Brain pericyte (primary cell): ENCODE data around the gene BRAT1.

Experiments used
- DNase-seq: peaks from one replicate; pipeline ENCODE4 v3.0.0-alpha.2; 2012; ENCODE audit warnings: low read depth, low spot score

BRAT1 gene

DNA sequence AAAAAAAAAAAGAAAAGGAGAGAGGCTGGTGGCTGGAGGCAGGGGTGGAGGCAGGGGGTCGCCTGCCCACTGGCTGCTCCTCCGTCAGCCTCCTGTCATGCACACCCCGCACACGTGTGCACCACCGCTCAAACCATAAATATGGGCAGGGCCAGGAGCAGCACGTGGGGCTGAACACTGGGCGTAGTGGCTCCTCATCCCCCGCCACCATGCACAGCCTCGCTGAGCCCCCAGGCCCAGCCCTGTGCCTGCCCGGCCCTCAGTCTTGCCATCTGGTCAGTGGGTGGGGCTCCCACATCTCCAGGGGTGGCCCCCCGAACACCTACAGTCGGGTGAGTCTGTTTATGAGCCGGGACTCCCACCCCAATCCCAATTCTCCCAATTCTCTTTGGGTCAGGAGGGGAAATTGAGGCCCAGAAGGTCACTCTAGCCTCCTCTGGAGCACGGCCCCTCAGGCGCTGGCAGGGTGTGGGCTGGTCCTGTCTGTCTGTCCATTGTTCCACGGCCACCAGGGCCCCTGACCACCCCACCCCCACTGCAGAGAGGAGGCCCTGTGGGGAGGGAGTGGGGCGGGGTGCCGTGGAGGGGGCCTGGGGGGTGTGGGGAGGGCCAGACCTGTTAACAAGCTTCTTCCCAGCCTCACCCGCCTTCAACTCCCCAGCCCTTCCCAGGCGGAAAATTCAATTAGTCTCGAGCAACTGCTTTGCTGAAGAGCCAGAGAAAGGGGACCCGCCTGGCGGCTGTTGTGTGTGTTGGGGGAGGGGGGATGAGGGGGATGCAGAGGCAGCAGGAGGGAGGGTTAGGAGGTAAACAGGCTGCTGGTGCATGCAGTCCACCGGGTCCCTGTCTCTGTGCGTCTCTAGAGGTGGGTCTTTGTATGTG is 59.7 kb downstream of the BRAT1 start:
- DNase-seq: no peak

DNA sequence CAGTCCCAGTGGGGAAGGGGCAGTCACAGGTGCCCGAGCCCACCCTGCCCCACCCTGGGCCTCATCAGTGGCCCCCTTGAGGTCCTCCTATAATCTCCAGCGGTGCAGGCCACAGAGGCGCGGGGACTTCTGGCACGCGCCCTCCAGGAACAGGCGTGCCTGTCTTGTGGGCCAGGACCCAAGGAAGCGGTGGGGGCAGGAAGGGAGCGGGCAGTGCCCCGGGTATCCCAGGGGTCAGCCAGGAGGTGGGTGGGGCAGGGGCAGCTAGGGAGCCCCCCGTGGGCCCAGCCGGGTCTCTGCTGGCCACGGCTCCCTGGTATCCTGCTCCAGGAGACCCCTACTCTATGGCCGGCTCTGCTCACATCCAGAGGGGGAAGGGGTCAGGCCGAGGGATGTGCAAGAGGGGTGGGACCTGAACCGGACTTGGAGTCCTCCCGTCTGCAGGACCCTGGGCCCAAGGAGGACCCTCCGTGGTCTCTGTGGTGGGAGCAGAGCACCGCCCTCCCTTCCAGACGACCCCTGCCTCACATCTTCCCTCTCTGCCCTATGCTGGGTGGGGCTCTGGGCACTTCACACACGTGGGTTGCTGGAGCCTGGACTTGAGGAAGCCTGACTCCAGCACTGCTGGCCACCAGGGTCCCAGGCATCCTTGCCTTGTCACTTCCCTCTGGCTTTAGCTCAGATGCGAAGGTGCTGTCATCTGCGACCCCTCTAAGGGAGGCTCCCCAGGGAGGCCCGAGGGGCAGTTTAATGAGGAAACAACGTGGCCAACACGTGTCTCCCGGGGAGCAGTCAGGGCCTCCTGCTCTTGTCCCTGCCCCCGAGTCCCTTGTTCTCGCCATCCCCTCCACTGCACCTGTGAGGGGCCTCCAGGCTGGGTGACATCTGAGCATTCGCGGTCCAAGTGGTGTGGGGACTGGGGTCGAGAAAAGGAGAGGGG is 60.9 kb downstream of the BRAT1 start:
- no peak for DNase-seq

DNA sequence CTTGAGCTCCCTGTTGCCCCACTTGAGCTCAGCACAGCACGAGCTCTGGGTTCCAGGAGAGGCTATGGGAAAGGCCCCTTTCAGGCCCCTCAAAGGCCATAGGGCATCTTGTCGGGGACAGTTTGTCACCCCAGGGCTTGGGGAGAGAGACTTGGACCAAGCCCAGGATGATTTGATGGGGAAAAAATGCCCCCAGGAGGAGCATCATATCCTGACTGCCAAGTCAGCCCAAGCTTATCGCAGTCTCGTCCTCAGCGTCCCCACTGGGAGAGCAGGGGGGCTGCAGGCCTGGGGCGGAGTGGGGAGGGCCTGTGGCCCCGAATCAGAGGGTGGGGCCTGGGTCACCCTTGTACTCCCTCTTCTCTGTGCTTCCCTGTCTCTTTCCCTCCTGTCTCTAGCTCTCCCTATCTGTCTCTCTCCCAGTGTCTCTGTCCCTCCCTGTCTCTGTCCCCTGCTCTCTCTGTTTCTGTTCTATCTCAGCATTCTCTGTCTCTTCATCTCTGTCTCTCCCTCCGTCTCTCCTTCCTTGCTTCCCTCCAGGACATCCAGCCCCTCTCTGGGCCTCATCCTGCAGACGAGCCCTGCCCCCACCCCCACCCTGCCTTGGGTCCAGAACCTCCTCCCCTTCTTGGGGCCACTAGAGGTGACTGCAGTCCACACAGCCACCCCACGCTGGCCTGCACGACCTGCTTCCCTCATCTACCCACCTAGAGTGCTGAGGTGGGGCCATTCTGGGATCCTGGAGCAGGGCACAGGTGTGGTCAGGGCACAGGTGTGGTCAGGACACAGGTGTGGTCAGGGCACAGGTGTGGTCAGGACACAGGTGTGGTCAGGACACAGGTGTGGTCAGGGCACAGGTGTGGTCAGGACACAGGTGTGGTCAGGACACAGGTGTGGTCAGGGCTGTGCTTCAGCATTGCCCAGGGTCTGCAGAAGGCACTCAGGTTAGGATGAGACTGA is 61.8 kb downstream of the BRAT1 start:
- no peak for DNase-seq

DNA sequence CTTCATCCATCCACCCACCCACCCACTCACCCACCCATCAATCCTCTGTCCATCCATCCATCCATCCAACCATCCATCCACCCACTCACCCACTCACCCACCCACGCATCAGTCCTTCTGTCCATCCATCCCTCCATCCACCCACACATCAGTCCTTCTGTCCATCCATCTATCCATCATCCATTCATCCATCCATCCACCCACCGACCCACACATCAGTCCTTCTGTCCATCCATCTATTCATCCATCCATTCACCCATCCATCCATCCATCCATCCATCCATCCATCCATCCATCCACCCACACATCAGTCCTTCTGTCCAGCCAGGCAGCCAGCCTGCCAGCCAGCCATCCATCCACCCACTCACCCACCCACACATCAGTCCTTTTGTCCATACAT is 63.3 kb downstream of the BRAT1 start:
- DNase-seq: no peak

DNA sequence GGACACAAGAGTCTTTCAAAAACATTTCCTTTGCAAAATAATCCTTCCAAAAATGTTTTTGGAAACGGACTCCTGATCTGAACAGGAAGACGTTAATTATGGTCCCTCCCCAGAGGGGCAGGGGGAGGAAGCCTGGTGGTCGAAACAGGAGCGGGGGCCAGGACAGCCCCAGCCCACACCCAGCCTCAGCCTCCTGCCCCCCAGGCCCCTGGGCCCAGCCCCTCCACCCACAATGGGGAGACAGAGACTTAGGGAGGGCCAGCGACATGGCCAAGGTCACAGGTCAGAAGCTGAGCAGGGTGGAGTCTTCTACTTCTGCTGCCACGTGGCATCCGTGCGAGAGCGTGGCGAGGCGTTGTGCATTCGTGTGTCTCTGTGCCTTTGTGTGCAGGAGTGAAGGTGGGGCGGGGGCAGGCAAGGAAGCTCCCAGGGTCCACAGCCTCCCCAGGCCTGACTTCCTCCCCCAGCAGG is 65.1 kb downstream of the BRAT1 start:
- no peak for DNase-seq

DNA sequence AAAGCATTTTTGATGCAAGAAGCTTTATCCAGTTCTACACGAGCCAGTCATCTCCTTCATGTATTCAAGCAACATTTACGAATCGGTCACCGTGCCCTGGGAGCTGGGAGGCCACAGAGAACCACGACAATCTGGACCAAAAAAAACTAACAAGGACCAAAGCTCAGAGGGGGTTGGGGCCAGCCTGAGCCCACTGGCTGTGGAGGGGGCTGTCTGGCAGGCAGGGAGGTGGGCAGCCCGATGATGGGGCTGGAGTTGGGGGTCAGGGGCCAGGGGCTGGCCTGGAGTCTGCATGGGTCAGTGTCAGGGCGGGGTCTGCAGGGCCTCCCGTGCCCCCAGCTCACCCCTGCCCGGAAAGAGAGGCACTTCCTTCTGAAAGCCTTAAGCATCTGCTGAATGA is 66.6 kb downstream of the BRAT1 start:
- no peak for DNase-seq

DNA sequence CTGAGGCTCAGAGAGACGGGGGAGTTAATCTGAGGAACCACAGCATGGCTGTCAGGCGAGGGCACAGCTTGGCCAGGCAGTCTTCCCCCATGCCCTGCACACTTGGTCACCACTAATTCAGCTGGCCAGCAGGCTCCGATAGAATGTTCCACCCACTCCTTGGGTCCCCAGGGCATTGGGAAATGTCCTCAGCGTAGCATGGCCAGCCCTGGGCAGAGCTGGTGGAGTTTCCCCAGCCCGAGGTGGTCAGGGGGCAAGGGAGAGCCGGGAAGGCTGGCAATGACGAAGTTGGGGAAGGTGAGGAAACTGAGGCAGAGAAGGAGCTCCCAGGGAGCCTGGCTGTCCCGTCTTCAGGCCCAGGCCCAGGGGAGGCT is 67.1 kb downstream of the BRAT1 start:
- no peak for DNase-seq
